DOHH2 (cell line): Measurements from ENCODE around the gene ZBTB46.
A peak's percentile ranks its signal among the peaks of the same experiment; 100 is the strongest.

Experiments
- H3F3A ChIP-seq: fragments of 200-600 bp; sonication (generic), shearing (Covaris generic); 2 replicates; pipeline ENCODE4 v1.6.0; 2016; ENCODE audit warnings: antibody characterized with exemption, mild to moderate bottlenecking; ENCODE audit not compliant: control insufficient read depth, insufficient read depth
- H3K27ac ChIP-seq: fragments of 200-600 bp; sonication (generic); 2 replicates; pipeline ENCODE4 v1.5.1; 2014; ENCODE audit warnings: low read depth, mild to moderate bottlenecking, low read length, moderate library complexity
- H3K27me3 ChIP-seq: fragments of 200-600 bp; sonication (generic); 2 replicates; pipeline ENCODE4 v1.6.1; 2014; ENCODE audit warnings: mild to moderate bottlenecking, low read length, mixed read lengths; ENCODE audit not compliant: control insufficient read depth
- H3K36me3 ChIP-seq: fragments of 200-600 bp; sonication (generic); 2 replicates; pipeline ENCODE4 v1.6.1; 2014; ENCODE audit warnings: mild to moderate bottlenecking, low read length, moderate library complexity, mixed read lengths; ENCODE audit not compliant: control insufficient read depth
- H3K4me1 ChIP-seq: fragments of 200-600 bp; sonication (generic); 2 replicates; pipeline ENCODE4 v1.6.1; 2014; ENCODE audit warnings: mild to moderate bottlenecking, low read length, mixed read lengths; ENCODE audit not compliant: control insufficient read depth
- H3K4me2 ChIP-seq: fragments of 200-600 bp; sonication (generic); 2 replicates; pipeline ENCODE4 v1.6.0; 2014; ENCODE audit warnings: mild to moderate bottlenecking, low read length, moderate library complexity
- H3K4me3 ChIP-seq: fragments of 200-600 bp; sonication (generic); 2 replicates; pipeline ENCODE4 v1.5.1; 2014; ENCODE audit warnings: mild to moderate bottlenecking, low read length, mixed read lengths
- H3K79me2 ChIP-seq: fragments of 200-600 bp; sonication (generic); 2 replicates; pipeline ENCODE4 v1.6.1; 2014; ENCODE audit warnings: mild to moderate bottlenecking, low read length, mixed read lengths; ENCODE audit not compliant: control insufficient read depth
- H3K9me2 ChIP-seq: fragments of 200-600 bp; sonication (generic); replicated peaks from 2 replicates; pipeline ENCODE4 v1.6.1; 2014; ENCODE audit warnings: mild to moderate bottlenecking, low read length, mixed read lengths; ENCODE audit not compliant: control insufficient read depth
- H3K9me3 ChIP-seq: fragments of 200-600 bp; sonication (generic); 2 replicates; pipeline ENCODE4 v1.6.1; 2014; ENCODE audit warnings: antibody characterized with exemption, low read length, mixed read lengths; ENCODE audit not compliant: control insufficient read depth, insufficient read depth
- H4K20me1 ChIP-seq: fragments of 200-600 bp; sonication (generic); 2 replicates; pipeline ENCODE4 v1.6.0; 2014; ENCODE audit warnings: low read depth, mild to moderate bottlenecking, antibody characterized with exemption, low read length, moderate library complexity; ENCODE audit not compliant: control insufficient read depth, insufficient read depth
- EZH2phosphoT487 ChIP-seq: fragments of 200-600 bp; sonication (generic); IDR thresholded peaks from 2 replicates; pipeline ENCODE4 v1.6.1; 2017; ENCODE audit warnings: borderline replicate concordance, mild to moderate bottlenecking, antibody characterized with exemption, low read length, moderate library complexity, mixed read lengths
- TF ChIP-seq, protein P1 (sequence below): fragments of 200-600 bp; sonication (generic); IDR thresholded peaks from one replicate; pipeline ENCODE4 v1.5.1; 2014; ENCODE audit warnings: antibody characterized with exemption, mild to moderate bottlenecking, low read depth, low read length; ENCODE audit not compliant: poor library complexity, severe bottlenecking

The ZBTB46 gene

DNA sequence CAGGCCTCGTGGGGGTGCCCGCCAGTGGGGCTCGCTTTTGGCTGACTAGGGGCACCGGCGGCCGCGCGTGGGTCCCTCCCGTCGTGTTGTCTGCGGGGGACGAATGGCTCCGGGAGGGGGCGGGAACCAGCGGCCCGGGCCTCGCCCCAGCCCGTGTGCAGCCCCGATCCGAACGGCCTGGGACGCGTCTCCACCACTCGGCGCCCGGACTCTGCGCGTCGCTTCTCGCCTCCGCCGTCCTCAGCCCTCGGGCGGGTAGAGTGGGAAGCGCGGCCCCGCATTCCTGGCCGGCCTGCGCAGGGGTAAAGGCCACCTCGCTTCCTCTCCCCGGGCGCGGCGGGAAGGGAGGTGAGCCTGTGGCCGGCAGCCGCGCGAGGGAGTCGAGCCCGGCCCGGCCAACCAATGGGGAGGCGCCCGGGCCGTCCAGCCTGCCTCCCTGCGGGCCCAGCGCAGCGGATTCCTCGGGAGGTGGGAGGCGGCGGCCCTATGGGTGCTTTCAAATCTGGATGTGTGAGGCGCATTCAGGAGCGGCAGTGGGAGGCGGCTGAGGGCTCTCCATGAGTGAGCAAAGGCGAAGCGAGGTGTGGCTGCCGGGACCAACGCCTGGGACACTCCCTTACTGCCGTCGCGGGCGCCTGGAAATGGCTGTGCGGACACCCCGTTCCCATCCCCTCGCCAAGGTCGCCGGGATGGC, 1.1 kb upstream of the ZBTB46 start:
- Histone ChIP-seq H3K27ac (no peak overlapping the region), H3F3A (peaks cover 5% of the 10 kb centered on the region; the same call in 1 of the 2 replicates), H3K4me2 (no peak overlapping the region), H3K4me3 (no peak overlapping the region), H3K79me2 (no peaks in the 10 kb centered on the region), H4K20me1 (0 out of 2 replicates have a peak, but pooled peaks cover 7% of the 10 kb centered on the region), H3K9me3 (no peaks in the 10 kb centered on the region), H3K36me3 (no peaks in the 10 kb centered on the region), H3K9me2 (no peaks in the 10 kb centered on the region), H3K4me1 (no peaks in the 10 kb centered on the region), H3K27me3 (peaks cover 27% of the 10 kb centered on the region)
- no peak for TF ChIP-seq EZH2phosphoT487
- TF ChIP-seq, protein P1, sequence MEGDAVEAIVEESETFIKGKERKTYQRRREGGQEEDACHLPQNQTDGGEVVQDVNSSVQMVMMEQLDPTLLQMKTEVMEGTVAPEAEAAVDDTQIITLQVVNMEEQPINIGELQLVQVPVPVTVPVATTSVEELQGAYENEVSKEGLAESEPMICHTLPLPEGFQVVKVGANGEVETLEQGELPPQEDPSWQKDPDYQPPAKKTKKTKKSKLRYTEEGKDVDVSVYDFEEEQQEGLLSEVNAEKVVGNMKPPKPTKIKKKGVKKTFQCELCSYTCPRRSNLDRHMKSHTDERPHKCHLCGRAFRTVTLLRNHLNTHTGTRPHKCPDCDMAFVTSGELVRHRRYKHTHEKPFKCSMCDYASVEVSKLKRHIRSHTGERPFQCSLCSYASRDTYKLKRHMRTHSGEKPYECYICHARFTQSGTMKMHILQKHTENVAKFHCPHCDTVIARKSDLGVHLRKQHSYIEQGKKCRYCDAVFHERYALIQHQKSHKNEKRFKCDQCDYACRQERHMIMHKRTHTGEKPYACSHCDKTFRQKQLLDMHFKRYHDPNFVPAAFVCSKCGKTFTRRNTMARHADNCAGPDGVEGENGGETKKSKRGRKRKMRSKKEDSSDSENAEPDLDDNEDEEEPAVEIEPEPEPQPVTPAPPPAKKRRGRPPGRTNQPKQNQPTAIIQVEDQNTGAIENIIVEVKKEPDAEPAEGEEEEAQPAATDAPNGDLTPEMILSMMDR = no peak

DNA sequence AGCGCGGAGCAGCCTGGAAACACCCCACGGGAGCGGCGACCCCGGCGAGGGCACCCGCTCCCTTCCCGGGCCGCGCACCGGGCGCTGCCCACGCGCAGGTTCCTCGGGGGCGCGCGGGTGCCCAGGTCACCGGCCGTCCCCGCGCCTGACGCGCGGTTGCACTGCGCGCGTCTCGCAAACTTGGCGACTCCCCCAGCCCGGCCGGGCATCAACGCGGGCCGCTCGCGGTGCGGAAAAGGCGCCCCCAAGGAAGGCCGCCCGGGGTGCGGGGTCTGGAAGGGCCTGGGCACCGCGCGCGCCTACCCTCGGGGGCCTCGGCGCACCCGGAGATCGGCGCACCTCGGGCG, 555 bp upstream of the ZBTB46 start:
- Histone ChIP-seq H3K4me3 (no peak overlapping the region), H3K36me3 (no peaks in the 10 kb centered on the region), H3K27ac (no peak overlapping the region), H4K20me1 (0 out of 2 replicates have a peak, but pooled peaks cover 7% of the 10 kb centered on the region), H3F3A (peaks cover 5% of the 10 kb centered on the region; the same call in 1 of the 2 replicates), H3K4me1 (no peaks in the 10 kb centered on the region), H3K27me3 (peaks cover 27% of the 10 kb centered on the region), H3K9me3 (no peaks in the 10 kb centered on the region), H3K79me2 (no peaks in the 10 kb centered on the region), H3K9me2 (no peaks in the 10 kb centered on the region), H3K4me2 (no peak overlapping the region)
- TF ChIP-seq EZH2phosphoT487 = no peak
- TF ChIP-seq, protein P1 = no peak

DNA sequence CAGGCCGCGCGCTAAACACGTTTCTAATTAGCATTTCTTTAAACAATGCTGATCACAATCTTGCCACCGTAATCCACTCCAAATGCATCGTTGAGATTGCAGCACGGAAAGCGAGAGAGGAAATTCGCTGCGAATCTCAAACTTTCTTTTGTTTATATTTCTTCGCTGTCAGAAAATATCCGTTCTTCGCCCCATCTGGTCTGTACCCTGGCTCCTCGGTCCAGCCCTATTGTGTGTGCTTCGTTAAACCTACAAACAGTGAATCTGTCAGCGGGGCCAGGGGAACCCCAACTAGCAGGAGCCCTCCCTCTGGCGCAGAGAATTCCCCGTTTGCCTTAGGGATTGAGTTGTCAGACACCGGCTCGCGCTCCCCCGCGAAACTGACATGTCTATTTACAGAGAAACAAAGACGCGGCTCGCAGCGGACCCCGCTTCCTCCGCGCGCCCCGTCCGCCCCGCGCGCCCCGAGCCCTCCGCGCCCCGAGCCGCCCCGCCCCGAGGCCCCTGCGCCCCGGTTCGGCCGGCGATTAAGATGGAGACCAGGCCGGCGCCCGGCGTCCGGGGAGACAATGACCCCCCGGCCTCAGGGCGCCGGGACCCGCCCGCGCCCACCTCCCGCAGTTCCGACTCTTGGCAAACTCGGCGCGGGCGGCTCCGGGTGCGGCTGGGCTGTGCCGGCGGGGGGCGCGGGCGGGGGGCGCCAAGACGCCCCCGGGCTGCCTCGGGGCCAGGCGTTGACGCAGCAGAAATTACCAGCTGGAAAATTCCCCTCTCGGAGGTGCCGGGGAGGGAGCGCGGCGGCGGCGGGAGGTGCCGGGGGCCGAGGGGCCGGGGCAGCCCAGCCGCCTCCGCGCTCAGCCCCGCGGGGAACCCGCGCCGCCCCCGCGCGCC, 874 bp downstream of the ZBTB46 start:
- no peaks in the 10 kb centered on the region for H3K79me2 ChIP-seq
- no peak overlapping the region for H3K27ac ChIP-seq
- H3K27me3 ChIP-seq = peaks cover 33% of the 10 kb centered on the region
- no peak overlapping the region for H3K4me3 ChIP-seq
- H3K4me1 ChIP-seq = no peaks in the 10 kb centered on the region
- no peaks in the 10 kb centered on the region for H3K9me2 ChIP-seq
- H3K4me2 ChIP-seq = peak overlapping the region; percentile 30; the same call in 1 of the 2 replicates
- 0 out of 2 replicates have a peak, but pooled peaks cover 7% of the 10 kb centered on the region for H4K20me1 ChIP-seq
- peaks cover 5% of the 10 kb centered on the region; the same call in 1 of the 2 replicates for H3F3A ChIP-seq
- no peaks in the 10 kb centered on the region for H3K36me3 ChIP-seq
- 0 out of 2 replicates have a peak, but pooled peaks have one; percentile 72 for TF ChIP-seq EZH2phosphoT487
- TF ChIP-seq, protein P1 = no peak
- H3K9me3 ChIP-seq = no peaks in the 10 kb centered on the region
